Stimulated activated CD8-positive, alpha-beta memory T cell treated with anti-CD3 and anti-CD28 coated beads, Interleukin-12 subunit alpha, Interleukin-12 subunit beta, amount 100 ng/mL, for 24 hours (primary cell): ENCODE results near the gene MIER2.

ENCODE experiments used
- DNase-seq: peaks from one replicate; pipeline ENCODE4 v3.0.0-alpha.2; 2020; ENCODE audit errors: extremely low read depth

Gene MIER2

GRCh38 chr19:329876-330275 lies 14.7 kb downstream of the MIER2 start:
- no peak for DNase-seq

GRCh38 chr19:328025-328505 lies 16.5 kb downstream of the MIER2 start:
- no peak for DNase-seq

DNA sequence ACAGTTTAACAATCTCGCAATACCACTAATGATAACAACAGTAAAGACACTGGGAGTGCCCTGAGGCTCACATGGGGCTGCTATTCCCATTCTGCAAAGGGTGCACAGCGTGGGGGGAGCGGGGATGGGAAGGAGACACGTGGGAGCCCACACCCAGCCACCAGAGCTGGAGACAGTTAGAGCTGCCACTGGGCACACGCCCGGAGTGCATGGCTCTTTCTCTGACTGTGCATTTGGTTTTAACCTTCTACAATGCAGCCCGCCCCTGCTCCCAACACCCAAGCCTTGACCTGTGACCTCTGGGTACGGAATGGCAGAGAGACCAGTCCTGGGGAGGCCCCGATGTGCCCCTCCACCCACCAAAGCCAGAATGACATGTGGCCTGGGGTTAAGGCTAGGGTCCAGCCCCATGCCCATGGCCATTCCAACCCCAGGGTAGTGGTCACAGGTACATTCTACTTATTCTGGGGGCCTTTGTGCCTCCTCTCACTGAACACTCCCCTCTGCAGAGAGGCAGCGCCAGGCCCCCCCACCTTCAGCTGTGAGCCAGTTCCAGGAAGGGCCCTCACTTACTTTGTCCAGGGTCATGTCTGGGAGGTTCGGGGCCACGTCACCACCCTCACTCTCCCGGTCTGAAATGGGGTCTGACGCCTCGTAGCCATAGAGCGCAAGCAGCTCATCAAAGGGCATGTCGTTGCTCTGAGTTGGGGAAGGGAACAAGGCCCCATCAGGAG lies 17.1 kb downstream of the MIER2 start:
- DNase-seq: no peak

- no peak for DNase-seq
Observed at GRCh38 chr19:326871-327270, 17.7 kb downstream of the MIER2 start.

DNA sequence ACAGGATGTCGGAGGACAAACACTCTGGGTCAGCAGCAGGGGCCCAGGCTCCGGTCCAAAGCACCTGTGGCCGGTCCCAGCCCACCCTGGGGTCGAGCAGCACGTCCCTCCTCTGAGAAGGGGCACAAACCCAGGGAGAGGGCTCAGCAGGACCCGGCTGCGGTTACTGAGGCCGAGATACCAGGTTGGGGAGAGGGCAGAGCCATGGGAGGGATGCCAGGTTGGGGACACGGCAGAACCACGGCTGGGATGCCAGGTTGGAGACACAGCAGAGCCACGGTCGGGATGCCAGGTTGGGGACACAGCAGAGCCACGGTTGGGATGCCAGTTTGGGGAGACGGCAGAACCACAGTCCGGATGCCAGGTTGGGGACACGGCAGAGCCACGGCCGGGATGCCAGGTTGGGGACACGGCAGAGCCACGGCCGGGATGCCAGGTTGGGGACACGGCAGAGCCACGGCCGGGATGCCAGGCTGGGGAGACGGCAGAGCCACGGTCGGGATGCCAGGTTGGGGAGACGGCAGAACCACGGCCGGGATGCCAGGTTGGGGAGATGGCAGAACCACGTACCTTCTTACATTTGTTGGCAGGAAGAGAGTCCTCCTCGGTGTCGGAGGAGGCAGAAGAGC lies 18.5 kb downstream of the MIER2 start:
- no peak for DNase-seq

- no peak for DNase-seq
Observed at GRCh38 chr19:325173-325936, 19.2 kb downstream of the MIER2 start.

GRCh38 chr19:324716-325115 lies 19.9 kb downstream of the MIER2 start:
- no peak for DNase-seq

- no peak for DNase-seq
Observed at GRCh38 chr19:322616-323015, 22.0 kb downstream of the MIER2 start.

GRCh38 chr19:318509-318774 lies 26.2 kb downstream of the MIER2 start:
- no peak for DNase-seq

GRCh38 chr19:317710-318508 lies 26.7 kb downstream of the MIER2 start:
- DNase-seq: no peak

DNA sequence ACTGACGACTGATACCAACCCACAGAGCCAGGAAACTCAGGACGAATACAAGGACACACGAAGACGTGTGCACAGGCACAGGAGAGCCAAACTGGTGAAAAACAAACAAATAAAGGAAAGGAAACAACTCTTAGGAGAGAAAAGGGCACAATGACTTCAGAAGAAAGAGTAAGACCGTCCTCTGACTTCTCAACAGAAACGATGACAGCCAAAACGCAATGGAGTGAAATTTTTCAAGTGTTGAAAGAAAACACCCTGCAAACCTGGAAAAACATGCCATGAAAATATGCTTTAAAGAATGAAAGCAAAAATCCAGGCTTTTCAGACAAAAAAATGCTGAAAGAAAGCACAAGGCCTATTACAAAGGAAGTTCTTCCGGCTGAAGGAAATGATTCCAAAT lies 28.8 kb downstream of the MIER2 start:
- DNase-seq: no peak

DNA sequence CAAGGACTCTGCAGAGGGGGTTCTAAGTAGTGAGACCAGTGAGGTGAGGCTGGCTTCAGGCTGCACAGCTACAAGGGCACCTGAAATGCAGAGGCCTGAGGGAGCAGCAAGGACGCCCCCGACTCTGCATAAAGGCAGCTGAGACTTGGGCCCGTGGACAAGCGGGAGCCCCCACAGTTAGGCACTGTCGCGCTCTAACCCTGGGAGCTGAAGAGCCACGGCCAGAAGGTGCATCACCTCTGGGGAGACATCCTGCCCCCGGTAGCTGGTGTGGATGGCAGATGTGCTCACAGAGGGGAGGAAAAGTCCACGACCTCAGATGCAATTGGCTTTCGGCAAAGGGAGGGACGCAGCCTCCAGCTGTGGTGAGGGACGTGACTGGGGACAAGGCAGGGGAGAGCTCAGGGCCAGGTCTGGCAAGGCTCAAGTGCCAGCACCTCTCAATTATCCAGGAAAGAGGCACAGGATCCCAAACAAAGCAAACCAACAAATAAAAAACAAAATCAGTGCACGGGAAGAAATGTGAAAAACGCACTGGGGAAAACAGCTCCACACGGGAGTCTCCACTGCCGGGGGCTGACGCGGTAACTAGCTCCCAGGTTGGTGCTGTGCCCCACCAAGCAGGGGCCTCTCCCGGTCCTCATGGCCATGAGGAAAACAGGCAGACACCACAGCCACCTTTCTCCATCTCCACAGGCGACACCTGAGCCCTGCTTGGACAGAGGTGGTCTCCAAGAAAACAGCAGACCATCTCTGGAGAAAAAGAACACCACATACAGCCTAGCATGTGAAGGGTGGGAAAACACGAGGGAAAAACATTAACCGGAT lies 30.4 kb downstream of the MIER2 start:
- no peak for DNase-seq

- DNase-seq: no peak
Observed at GRCh38 chr19:313169-313987, 31.2 kb downstream of the MIER2 start.

DNA sequence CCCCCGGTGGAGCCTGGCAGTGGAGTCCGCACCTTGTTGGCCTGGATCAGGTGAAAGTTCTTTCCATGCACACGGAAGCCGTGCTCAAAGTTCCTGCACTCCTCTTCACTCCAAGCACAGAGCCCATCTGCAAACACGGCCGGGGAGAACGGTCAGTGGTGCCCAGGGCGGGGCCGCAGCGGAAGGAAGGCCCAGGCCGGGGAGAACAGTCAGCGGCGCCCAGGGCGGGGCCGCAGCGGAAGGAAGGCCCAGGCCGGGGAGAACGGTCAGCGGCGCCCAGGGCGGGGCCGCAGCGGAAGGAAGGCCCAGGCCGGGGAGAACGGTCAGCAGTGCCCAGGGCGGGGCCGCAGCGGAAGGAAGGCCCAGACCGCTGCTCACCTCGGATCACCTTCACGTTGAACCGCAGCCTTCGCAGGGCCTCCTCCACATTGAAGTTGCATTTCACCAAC lies 32.8 kb downstream of the MIER2 start:
- DNase-seq: no peak

GRCh38 chr19:310781-311496 lies 33.7 kb downstream of the MIER2 start:
- no peak for DNase-seq

DNA sequence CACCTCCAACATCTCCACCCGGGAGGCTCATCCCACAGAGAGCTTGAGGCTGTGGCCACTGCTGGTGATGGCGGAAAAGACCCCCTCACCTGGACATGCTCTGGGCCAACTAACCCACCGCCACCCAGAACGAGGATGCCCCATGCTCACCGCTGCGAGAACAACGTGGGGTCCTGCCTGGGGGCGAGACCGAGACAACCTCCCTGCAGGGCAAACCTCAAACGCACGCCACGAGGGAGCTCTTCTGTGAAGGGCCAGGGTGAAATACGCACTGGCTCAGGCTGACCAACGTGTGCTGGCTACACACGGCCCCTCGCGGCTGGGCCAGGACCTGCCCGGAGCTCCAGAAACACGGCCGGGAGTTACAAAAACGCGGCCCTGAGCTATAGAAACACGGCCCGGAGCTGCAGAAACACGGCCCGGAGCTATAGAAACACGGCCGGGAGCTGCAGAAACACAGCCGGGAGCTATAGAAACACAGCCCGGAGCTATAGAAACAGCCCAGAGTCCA lies 34.4 kb downstream of the MIER2 start:
- no peak for DNase-seq

GRCh38 chr19:309206-309565 lies 35.4 kb downstream of the MIER2 start:
- no peak for DNase-seq

- no peak for DNase-seq
Observed at GRCh38 chr19:308471-309205, 36.0 kb downstream of the MIER2 start.
